ENCODE measurements around the gene GRM7. TPM values are rescaled to one million over a fixed set of nuclear protein-coding genes. Genes with fewer than 3 reads are reported as not detected.

Gene GRM7
- total and polyA plus RNA-seq, 8 donors = 0.05 to 2.2 TPM; not detected in 6

DNA sequence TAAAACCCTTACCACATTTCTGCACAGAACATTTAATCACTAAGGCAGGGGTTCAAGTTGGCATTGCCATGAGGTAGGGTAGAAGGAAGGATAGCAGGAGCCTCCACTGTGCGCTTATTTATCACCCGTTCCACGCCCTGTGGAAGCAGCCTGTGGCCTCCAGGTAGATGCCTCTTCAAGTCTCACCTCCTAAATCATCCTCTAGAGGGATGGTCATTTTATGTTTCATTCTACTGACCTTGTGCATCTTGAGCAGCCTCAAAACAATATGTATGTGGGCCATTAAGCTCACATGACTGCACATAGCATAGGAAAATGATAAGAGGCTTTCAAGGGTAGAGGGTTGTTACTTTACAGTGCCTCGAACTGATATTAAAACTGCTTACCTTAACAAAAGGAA, 546.2 kb downstream of the GRM7 start:
- no peak for TF ChIP-seq POLR2AphosphoS5 (IDR thresholded peaks at IDR 0.05)
- H3K4me1 ChIP-seq = no peaks in the 10 kb centered on the region
- WGBS, 5 donors = 67 to 89% (median 84%) methylated on average over 4 of the region's 4 CpGs
- H3K9me3 ChIP-seq = no peaks in the 10 kb centered on the region
- H3K36me3 ChIP-seq = no peaks in the 10 kb centered on the region
- intact Hi-C loops (cut with DNase I; ENCODE audit: low total_unique reads) = no loop called here
- no peak overlapping the region for H3K27ac ChIP-seq
- no peak for DNase-seq
- H3K4me3 ChIP-seq = no peak overlapping the region
- no peaks in the 10 kb centered on the region for H3K27me3 ChIP-seq

GRCh38 chr3:7410782-7411181, 549.9 kb downstream of the GRM7 start:
- H3K4me1 ChIP-seq = no peaks in the 10 kb centered on the region
- DNase-seq = no peak
- H3K27ac ChIP-seq = no peak overlapping the region
- H3K4me3 ChIP-seq = no peak overlapping the region
- no peaks in the 10 kb centered on the region for H3K9me3 ChIP-seq
- H3K36me3 ChIP-seq = no peaks in the 10 kb centered on the region
- intact Hi-C loops (cut with DNase I; ENCODE audit: low total_unique reads) = no loop called here
- no peaks in the 10 kb centered on the region for H3K27me3 ChIP-seq
- 83 to 91% (median 87%) methylated on average over 4 of the region's 4 CpGs for WGBS, 5 donors
- no peak for TF ChIP-seq POLR2AphosphoS5 (IDR thresholded peaks at IDR 0.05)
- TF ChIP-seq, protein P1, sequence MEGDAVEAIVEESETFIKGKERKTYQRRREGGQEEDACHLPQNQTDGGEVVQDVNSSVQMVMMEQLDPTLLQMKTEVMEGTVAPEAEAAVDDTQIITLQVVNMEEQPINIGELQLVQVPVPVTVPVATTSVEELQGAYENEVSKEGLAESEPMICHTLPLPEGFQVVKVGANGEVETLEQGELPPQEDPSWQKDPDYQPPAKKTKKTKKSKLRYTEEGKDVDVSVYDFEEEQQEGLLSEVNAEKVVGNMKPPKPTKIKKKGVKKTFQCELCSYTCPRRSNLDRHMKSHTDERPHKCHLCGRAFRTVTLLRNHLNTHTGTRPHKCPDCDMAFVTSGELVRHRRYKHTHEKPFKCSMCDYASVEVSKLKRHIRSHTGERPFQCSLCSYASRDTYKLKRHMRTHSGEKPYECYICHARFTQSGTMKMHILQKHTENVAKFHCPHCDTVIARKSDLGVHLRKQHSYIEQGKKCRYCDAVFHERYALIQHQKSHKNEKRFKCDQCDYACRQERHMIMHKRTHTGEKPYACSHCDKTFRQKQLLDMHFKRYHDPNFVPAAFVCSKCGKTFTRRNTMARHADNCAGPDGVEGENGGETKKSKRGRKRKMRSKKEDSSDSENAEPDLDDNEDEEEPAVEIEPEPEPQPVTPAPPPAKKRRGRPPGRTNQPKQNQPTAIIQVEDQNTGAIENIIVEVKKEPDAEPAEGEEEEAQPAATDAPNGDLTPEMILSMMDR (IDR thresholded peaks at IDR 0.05) = no peak
- TF ChIP-seq EP300 (IDR thresholded peaks at IDR 0.05) = no peak
- TF ChIP-seq POLR2A (IDR thresholded peaks at IDR 0.05) = no peak

GRCh38 chr3:7421065-7421464, 560.1 kb downstream of the GRM7 start:
- no peak for DNase-seq
- 71 to 88% (median 86%) methylated on average over 1 of the region's 1 CpG for WGBS, 5 donors
- Histone ChIP-seq H3K27me3 (no peaks in the 10 kb centered on the region), H3K4me1 (no peaks in the 10 kb centered on the region), H3K27ac (no peak overlapping the region), H3K36me3 (no peaks in the 10 kb centered on the region), H3K4me3 (no peak overlapping the region), H3K9me3 (no peaks in the 10 kb centered on the region)
- TF ChIP-seq POLR2A (IDR thresholded peaks at IDR 0.05) = no peak
- no peak for TF ChIP-seq POLR2AphosphoS5 (IDR thresholded peaks at IDR 0.05)
- no peak for TF ChIP-seq EP300 (IDR thresholded peaks at IDR 0.05)
- TF ChIP-seq, protein P1 (IDR thresholded peaks at IDR 0.05) = no peak
- intact Hi-C loops (cut with DNase I; ENCODE audit: low total_unique reads) = no loop called here

DNA sequence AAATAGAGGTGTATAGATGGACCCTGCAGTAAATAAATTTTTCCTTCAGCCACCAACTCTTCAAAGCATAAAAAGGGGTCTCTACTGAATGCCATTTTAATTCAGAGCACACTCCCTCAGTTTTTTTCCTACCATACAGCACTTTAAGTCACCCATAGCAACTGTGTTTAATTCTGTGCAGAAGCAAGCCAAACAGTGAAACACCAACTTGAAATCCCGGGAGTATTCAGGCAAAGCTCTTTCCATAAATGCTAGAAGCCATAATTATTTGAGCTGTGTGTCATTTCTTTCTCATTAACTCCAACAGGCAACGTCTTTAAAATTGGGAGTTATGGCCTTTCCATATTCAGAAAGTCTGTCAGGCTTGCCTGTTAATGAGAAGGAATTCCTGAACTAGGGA, 562.1 kb downstream of the GRM7 start:
- Histone ChIP-seq H3K27ac (no peak overlapping the region), H3K4me3 (no peak overlapping the region), H3K9me3 (no peaks in the 10 kb centered on the region), H3K27me3 (no peaks in the 10 kb centered on the region), H3K36me3 (no peaks in the 10 kb centered on the region), H3K4me1 (no peaks in the 10 kb centered on the region)
- WGBS, 5 donors = 62 to 80% (median 70%) methylated on average over 2 of the region's 2 CpGs
- no peak for DNase-seq
- no peak for TF ChIP-seq POLR2AphosphoS5 (IDR thresholded peaks at IDR 0.05)
- TF ChIP-seq POLR2A (IDR thresholded peaks at IDR 0.05) = no peak
- no peak for TF ChIP-seq EP300 (IDR thresholded peaks at IDR 0.05)
- TF ChIP-seq, protein P1 (IDR thresholded peaks at IDR 0.05) = no peak
- intact Hi-C loops (cut with DNase I; ENCODE audit: low total_unique reads) = no loop called here

- Histone ChIP-seq H3K36me3 (no peaks in the 10 kb centered on the region), H3K4me3 (no peak overlapping the region), H3K27ac (no peak overlapping the region), H3K27me3 (no peaks in the 10 kb centered on the region), H3K9me3 (no peaks in the 10 kb centered on the region), H3K4me1 (no peaks in the 10 kb centered on the region)
- no peak for TF ChIP-seq POLR2AphosphoS5 (IDR thresholded peaks at IDR 0.05)
- TF ChIP-seq, protein P1 (IDR thresholded peaks at IDR 0.05) = no peak
- no peak for TF ChIP-seq EP300 (IDR thresholded peaks at IDR 0.05)
- TF ChIP-seq POLR2A (IDR thresholded peaks at IDR 0.05) = no peak
- intact Hi-C loops (cut with DNase I; ENCODE audit: low total_unique reads) = no loop called here
- WGBS, 5 donors = 65 to 78% (median 74%) methylated on average over 4 of the region's 4 CpGs
- no peak for DNase-seq
Observed at GRCh38 chr3:7423995-7424394, 563.1 kb downstream of the GRM7 start.
